Measurements from ENCODE around the gene POU2F1. TPM values are rescaled to one million over a fixed set of nuclear protein-coding genes. Genes with fewer than 3 reads are reported as not detected.

Gene POU2F1
- total RNA-seq, 1 experiment from 2014 or later = 24.5 TPM

GRCh38 chr1:167404908-167405307, 184.2 kb downstream of the POU2F1 start:
- DNase-seq (ENCODE audit: low read depth, low spot score) = no peak
- Histone ChIP-seq H3K9me2 (ENCODE audit: insufficient read depth) (no peaks in the 10 kb centered on the region), H3K27ac (ENCODE audit: low read depth, low read length) (no peak overlapping the region), H2AFZ (ENCODE audit: low read depth, low read length, poor library complexity, severe bottlenecking) (no peak overlapping the region), H3K36me3 (ENCODE audit: control insufficient read depth in 1 of 2, insufficient read depth in 2 of 2, low read length in 2 of 2) (no peaks in the 10 kb centered on the region; a peak in 1 of 4 replicates), H3K4me3 (replicated peaks in 1 of 2; ENCODE audit: low read depth in 1 of 2, low read length in 2 of 2) (no peak overlapping the region), H4K20me1 (ENCODE audit: insufficient read depth) (no peaks in the 10 kb centered on the region), H3K9ac (ENCODE audit: low read length) (no peak overlapping the region), H3K79me2 (ENCODE audit: insufficient read depth, low read length) (no peaks in the 10 kb centered on the region), H3K27me3 (ENCODE audit: insufficient read depth, low read length) (no peaks in the 10 kb centered on the region), H3K4me1 (ENCODE audit: control insufficient read depth in 1 of 2, insufficient read depth in 2 of 2, low read length in 2 of 2) (peaks cover 0 to 4% of the 10 kb centered on the region in 2 experiments; a peak in 1 of 4 replicates), H3K4me2 (ENCODE audit: low read length) (no peak overlapping the region), H3K9me3 (ENCODE audit: control insufficient read depth in 1 of 2, insufficient read depth in 1 of 2, low read depth in 1 of 2, low read length in 2 of 2) (no peaks in the 10 kb centered on the region)
- no peak for ATAC-seq
- ChIA-PET POLR2A (no interaction called here), RAD21 (ENCODE audit: low non-redundant PET in 1 of 2, low total read pairs in 2 of 2, uncharacterized antibody in 2 of 2, unreplicated experiment in 2 of 2) (no interaction called here), CTCF (no interaction called here)
- TF ChIP-seq ATF3 (IDR thresholded peaks at IDR 0.05) (no peak), POLR2A (IDR thresholded peaks at IDR 0.05; ENCODE audit: borderline replicate concordance, extremely low read depth, insufficient read depth, insufficient read length) (no peak), ZBTB33 (IDR thresholded peaks at IDR 0.05; ENCODE audit: extremely low read depth, insufficient replicate concordance, low read length) (no peak), EZH2phosphoT487 (IDR thresholded peaks at IDR 0.05; ENCODE audit: borderline replicate concordance) (no peak)
- no TSS peak for BruUV-seq (replicated peaks)
- intact Hi-C loops (cut with micrococcal nuclease) = no loop called here

- TF ChIP-seq CEBPB (IDR thresholded peaks at IDR 0.05; ENCODE audit: low read depth) = no peak
- TF ChIP-seq FOSL1 (IDR thresholded peaks at IDR 0.05; ENCODE audit: low read depth) = no peak
- no peak for TF ChIP-seq EZH2 (IDR thresholded peaks at IDR 0.05)
- Histone ChIP-seq H3K4me3 (replicated peaks in 1 of 2; ENCODE audit: low read depth in 1 of 2, low read length in 2 of 2) (no peak overlapping the region), H4K20me1 (ENCODE audit: insufficient read depth) (no peaks in the 10 kb centered on the region), H3K4me2 (ENCODE audit: low read length) (no peak overlapping the region), H3K27me3 (ENCODE audit: insufficient read depth, low read length) (no peaks in the 10 kb centered on the region), H3K79me2 (ENCODE audit: insufficient read depth, low read length) (no peaks in the 10 kb centered on the region), H3K36me3 (ENCODE audit: control insufficient read depth in 1 of 2, insufficient read depth in 2 of 2, low read length in 2 of 2) (peaks cover 4 to 7% of the 10 kb centered on the region in 2 experiments), H3K9me2 (ENCODE audit: insufficient read depth) (no peaks in the 10 kb centered on the region), H3K4me1 (ENCODE audit: control insufficient read depth in 1 of 2, insufficient read depth in 2 of 2, low read length in 2 of 2) (peaks cover 0 to 4% of the 10 kb centered on the region in 2 experiments; a peak in 1 of 4 replicates), H3K9ac (ENCODE audit: low read length) (no peak overlapping the region), H3K27ac (ENCODE audit: low read depth, low read length) (no peak overlapping the region), H2AFZ (ENCODE audit: low read depth, low read length, poor library complexity, severe bottlenecking) (no peak overlapping the region), H3K9me3 (ENCODE audit: control insufficient read depth in 1 of 2, insufficient read depth in 1 of 2, low read depth in 1 of 2, low read length in 2 of 2) (no peaks in the 10 kb centered on the region)
- DNase-seq (ENCODE audit: low read depth, low spot score) (no peak), ATAC-seq (no peak)
- intact Hi-C loops (cut with micrococcal nuclease) = no loop called here
- ChIA-PET RAD21 (ENCODE audit: low non-redundant PET in 1 of 2, low total read pairs in 2 of 2, uncharacterized antibody in 2 of 2, unreplicated experiment in 2 of 2) (interaction anchor here in 1 of 2 experiments (0.9 kb wide), 1 partner anchor 141 kb away, joined by 4 read pairs; no protein-coding TSS in a partner anchor), POLR2A (no interaction called here), CTCF (interaction anchor here (1.6 kb wide), 1 partner anchor 141 kb away, joined by 10 read pairs; no protein-coding TSS in a partner anchor)
- no TSS peak for BruUV-seq (replicated peaks)
Measured at GRCh38 chr1:167408355-167408754, 187.7 kb downstream of the POU2F1 start.

Measured in HCT116 (cell line).